Mesendoderm (in vitro differentiated cells): ENCODE measurements around the gene TOR4A.
"Not testable (repeated sequence)": the region's sequence is repeated elsewhere in the genome, so short reads cannot be mapped to it uniquely, and the experiment has no call there.

Experiments
- DNase-seq: peaks from one replicate; pipeline ENCODE4 v3.0.0; 2013
- H2AK5ac ChIP-seq: 2 replicates; pipeline ENCODE4 v1.6.1; 2013; ENCODE audit warnings: low read length, inconsistent platforms
- H2BK120ac ChIP-seq: 2 replicates; pipeline ENCODE4 v1.6.1; 2013; ENCODE audit warnings: low read depth, mild to moderate bottlenecking, low read length, moderate library complexity, mixed read lengths
- H2BK15ac ChIP-seq: replicated peaks from 2 replicates; pipeline ENCODE4 v1.6.1; 2013; ENCODE audit warnings: low read depth, mild to moderate bottlenecking, moderate library complexity
- H2BK5ac ChIP-seq: 2 replicates; pipeline ENCODE4 v1.6.1; 2013; ENCODE audit warnings: low read length, inconsistent platforms
- H3K18ac ChIP-seq: 2 replicates; pipeline ENCODE4 v1.6.1; 2013; ENCODE audit warnings: mild to moderate bottlenecking, low read length, mixed read lengths
- H3K23ac ChIP-seq: one replicate; pipeline ENCODE4 v1.6.1; 2013; ENCODE audit warnings: low read length
- H3K27ac ChIP-seq: 2 replicates; pipeline ENCODE4 v1.5.1; 2013; ENCODE audit warnings: low read depth, mild to moderate bottlenecking, inconsistent platforms, low read length, moderate library complexity
- H3K27me3 ChIP-seq: 2 replicates; pipeline ENCODE4 v1.6.1; 2013; ENCODE audit warnings: low read length, control low read depth, mild to moderate bottlenecking, inconsistent platforms; ENCODE audit not compliant: insufficient read depth, poor library complexity
- H3K36me3 ChIP-seq: 2 replicates; pipeline ENCODE4 v1.6.1; 2013; ENCODE audit warnings: low read length, inconsistent platforms; ENCODE audit not compliant: control insufficient read depth, insufficient read depth
- H3K4ac ChIP-seq: one replicate; pipeline ENCODE4 v1.6.1; 2013; ENCODE audit warnings: low read depth, mild to moderate bottlenecking, low read length, moderate library complexity
- H3K4me1 ChIP-seq: 2 replicates; pipeline ENCODE4 v1.6.1; 2013; ENCODE audit warnings: low read depth, low read length, inconsistent platforms; ENCODE audit not compliant: control insufficient read depth
- H3K4me2 ChIP-seq: 2 replicates; pipeline ENCODE4 v1.6.1; 2013; ENCODE audit warnings: low read length
- H3K4me3 ChIP-seq: 2 replicates; pipeline ENCODE4 v1.5.1; 2013; ENCODE audit warnings: mild to moderate bottlenecking, low read length
- H3K56ac ChIP-seq: one replicate; pipeline ENCODE4 v1.6.1; 2013; ENCODE audit warnings: low read length
- H3K79me1 ChIP-seq: 2 replicates; pipeline ENCODE4 v1.6.1; 2013; ENCODE audit warnings: low read length, inconsistent platforms
- H3K79me2 ChIP-seq: 2 replicates; pipeline ENCODE4 v1.6.1; 2013; ENCODE audit warnings: mild to moderate bottlenecking, low read length; ENCODE audit not compliant: control insufficient read depth, insufficient read depth
- H3K9ac ChIP-seq: 2 replicates; pipeline ENCODE4 v1.6.1; 2013; ENCODE audit warnings: low read length, inconsistent platforms
- H4K5ac ChIP-seq: one replicate; pipeline ENCODE4 v1.6.1; 2013; ENCODE audit warnings: low read length
- H4K8ac ChIP-seq: one replicate; pipeline ENCODE4 v1.6.1; 2013; ENCODE audit warnings: low read depth, mild to moderate bottlenecking, control low read depth, low read length, moderate library complexity
- WGBS: extraction: QIAGEN DNeasy Blood & Tissue Kit; methylation state at CpG from one replicate; pipeline ENCODE4 v1.1.7; 2013; ENCODE audit warnings: low lambda C conversion rate, missing lambda C conversion rate; ENCODE audit not compliant: insufficient coverage; ENCODE audit errors: extremely low coverage; 5-methylcytosine and 5-hydroxymethylcytosine counted together

TOR4A gene

GRCh38 chr9:137325124-137325523, 47.6 kb downstream of the TOR4A start:
- H3K4ac ChIP-seq = no peak overlapping the region
- no peak overlapping the region for H2BK15ac ChIP-seq
- H3K18ac ChIP-seq = no peak overlapping the region
- H3K56ac ChIP-seq = no peak overlapping the region
- H3K9ac ChIP-seq = no peak overlapping the region
- H3K79me1 ChIP-seq = no peaks in the 10 kb centered on the region
- H3K4me2 ChIP-seq = no peak overlapping the region
- H2BK120ac ChIP-seq = no peak overlapping the region
- H3K36me3 ChIP-seq = no peaks in the 10 kb centered on the region
- H4K5ac ChIP-seq = no peak overlapping the region
- H3K4me1 ChIP-seq = no peaks in the 10 kb centered on the region
- DNase-seq = no peak
- H4K8ac ChIP-seq = no peak overlapping the region
- no CpG with 5 or more reads among the region's 10 CpGs for WGBS
- H3K4me3 ChIP-seq = no peak overlapping the region
- no peak overlapping the region for H3K27ac ChIP-seq
- H2BK5ac ChIP-seq = no peak overlapping the region
- H2AK5ac ChIP-seq = no peak overlapping the region
- no peaks in the 10 kb centered on the region for H3K79me2 ChIP-seq
- H3K23ac ChIP-seq = no peak overlapping the region
- no peaks in the 10 kb centered on the region for H3K27me3 ChIP-seq

GRCh38 chr9:137325799-137326198, 48.3 kb downstream of the TOR4A start:
- H3K4ac ChIP-seq = no peak overlapping the region
- no CpG with 5 or more reads among the region's 12 CpGs for WGBS
- no peak overlapping the region for H3K18ac ChIP-seq
- no peak overlapping the region for H2AK5ac ChIP-seq
- no peak for DNase-seq
- no peaks in the 10 kb centered on the region for H3K79me2 ChIP-seq
- no peak overlapping the region for H2BK15ac ChIP-seq
- no peak overlapping the region for H3K4me2 ChIP-seq
- H3K36me3 ChIP-seq = no peaks in the 10 kb centered on the region
- no peak overlapping the region for H2BK120ac ChIP-seq
- no peak overlapping the region for H4K5ac ChIP-seq
- H2BK5ac ChIP-seq = no peak overlapping the region
- no peaks in the 10 kb centered on the region for H3K79me1 ChIP-seq
- no peak overlapping the region for H3K23ac ChIP-seq
- H4K8ac ChIP-seq = no peak overlapping the region
- no peak overlapping the region for H3K27ac ChIP-seq
- H3K9ac ChIP-seq = no peak overlapping the region
- H3K27me3 ChIP-seq = no peaks in the 10 kb centered on the region
- H3K4me1 ChIP-seq = no peaks in the 10 kb centered on the region
- no peak overlapping the region for H3K56ac ChIP-seq
- no peak overlapping the region for H3K4me3 ChIP-seq

GRCh38 chr9:137326445-137327065, 49.0 kb downstream of the TOR4A start:
- no peak overlapping the region for H3K4ac ChIP-seq
- no peak overlapping the region for H3K23ac ChIP-seq
- H4K8ac ChIP-seq = no peak overlapping the region
- no peak overlapping the region for H2BK5ac ChIP-seq
- H2AK5ac ChIP-seq = no peak overlapping the region
- H2BK120ac ChIP-seq = no peak overlapping the region
- no peaks in the 10 kb centered on the region for H3K27me3 ChIP-seq
- H3K4me1 ChIP-seq = no peaks in the 10 kb centered on the region
- H4K5ac ChIP-seq = no peak overlapping the region
- DNase-seq = no peak
- no peak overlapping the region for H3K9ac ChIP-seq
- no peak overlapping the region for H3K27ac ChIP-seq
- no peak overlapping the region for H3K4me2 ChIP-seq
- H3K79me1 ChIP-seq = no peaks in the 10 kb centered on the region
- H3K79me2 ChIP-seq = no peaks in the 10 kb centered on the region
- H3K36me3 ChIP-seq = no peaks in the 10 kb centered on the region
- no peak overlapping the region for H3K56ac ChIP-seq
- H2BK15ac ChIP-seq = no peak overlapping the region
- WGBS = no CpG with 5 or more reads among the region's 19 CpGs
- H3K4me3 ChIP-seq = no peak overlapping the region
- H3K18ac ChIP-seq = no peak overlapping the region

- not testable (repeated sequence) for H4K5ac ChIP-seq, H3K4me2 ChIP-seq, H4K8ac ChIP-seq, H3K36me3 ChIP-seq, H2BK15ac ChIP-seq, H3K79me2 ChIP-seq, H3K4me3 ChIP-seq, H2AK5ac ChIP-seq, H2BK120ac ChIP-seq, H3K79me1 ChIP-seq, H3K18ac ChIP-seq, H3K23ac ChIP-seq, H3K9ac ChIP-seq, H3K27me3 ChIP-seq, H2BK5ac ChIP-seq, DNase-seq, H3K27ac ChIP-seq, H3K56ac ChIP-seq, H3K4me1 ChIP-seq, H3K4ac ChIP-seq
- WGBS = no CpG with 5 or more reads among the region's 8 CpGs
Measured at GRCh38 chr9:137327641-137328550, 50.4 kb downstream of the TOR4A start.

DNA sequence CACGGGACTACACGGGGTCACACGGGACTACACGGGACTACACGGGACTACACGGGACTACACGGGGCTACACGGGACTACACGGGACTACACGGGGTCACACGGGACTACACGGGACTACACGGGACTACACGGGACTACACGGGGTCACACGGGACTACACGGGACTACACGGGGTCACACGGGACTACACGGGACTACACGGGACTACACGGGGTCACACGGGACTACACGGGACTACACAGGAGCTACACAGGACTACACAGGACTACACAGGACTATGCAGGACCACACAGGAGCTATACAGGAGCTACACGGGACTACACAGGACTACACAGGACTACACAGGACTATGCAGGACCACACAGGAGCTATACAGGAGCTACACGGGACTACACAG, 52.1 kb downstream of the TOR4A start:
- not testable (repeated sequence) for H3K23ac ChIP-seq, H4K8ac ChIP-seq, H3K27ac ChIP-seq, H3K4me1 ChIP-seq, DNase-seq, H3K79me1 ChIP-seq, H2AK5ac ChIP-seq, H3K36me3 ChIP-seq, H3K4me3 ChIP-seq, H2BK5ac ChIP-seq, H4K5ac ChIP-seq, H3K4ac ChIP-seq, H3K18ac ChIP-seq, H3K79me2 ChIP-seq, H2BK120ac ChIP-seq, H3K27me3 ChIP-seq, H2BK15ac ChIP-seq, H3K9ac ChIP-seq, H3K56ac ChIP-seq, H3K4me2 ChIP-seq
- WGBS = no CpG with 5 or more reads among the region's 26 CpGs
